Ishikawa (cell line): ENCODE results near the gene NFILZ.

Experiments used
- CEBPB ChIP-seq: IDR thresholded peaks from 2 replicates; pipeline ENCODE4 v1.6.1; 2012
- CREB1 ChIP-seq: IDR thresholded peaks from 2 replicates; pipeline ENCODE4 v1.6.1; 2012; ENCODE audit warnings: low read depth
- EGR1 ChIP-seq: IDR thresholded peaks from 2 replicates; pipeline ENCODE4 v1.6.1; 2012
- EP300 ChIP-seq: IDR thresholded peaks from 2 replicates; pipeline ENCODE4 v1.6.1; 2012; ENCODE audit warnings: borderline replicate concordance
- FOXM1 ChIP-seq: IDR thresholded peaks from 2 replicates; pipeline ENCODE4 v1.6.1; 2012; ENCODE audit warnings: low read depth, borderline replicate concordance
- NFIC ChIP-seq: IDR thresholded peaks from 2 replicates; pipeline ENCODE4 v1.6.1; 2012
- RAD21 ChIP-seq: IDR thresholded peaks from 2 replicates; pipeline ENCODE4 v1.6.1; 2012; ENCODE audit warnings: low read depth
- TAF1 ChIP-seq: IDR thresholded peaks from 2 replicates; pipeline ENCODE4 v1.6.1; 2012; ENCODE audit warnings: low read depth, mild to moderate bottlenecking
- TCF12 ChIP-seq: IDR thresholded peaks from 2 replicates; pipeline ENCODE4 v1.6.1; 2012; ENCODE audit warnings: low read depth
- TEAD4 ChIP-seq: IDR thresholded peaks from 2 replicates; pipeline ENCODE4 v1.6.1; 2012
- ZBTB7A ChIP-seq: IDR thresholded peaks from 2 replicates; pipeline ENCODE4 v1.6.1; 2012; ENCODE audit warnings: low read depth
- TF ChIP-seq, protein P1 (sequence below): IDR thresholded peaks from 2 replicates; pipeline ENCODE4 v1.6.1; 2012
- TF ChIP-seq, protein P2 (sequence below): IDR thresholded peaks from 2 replicates; pipeline ENCODE4 v1.6.1; 2012

DNA sequence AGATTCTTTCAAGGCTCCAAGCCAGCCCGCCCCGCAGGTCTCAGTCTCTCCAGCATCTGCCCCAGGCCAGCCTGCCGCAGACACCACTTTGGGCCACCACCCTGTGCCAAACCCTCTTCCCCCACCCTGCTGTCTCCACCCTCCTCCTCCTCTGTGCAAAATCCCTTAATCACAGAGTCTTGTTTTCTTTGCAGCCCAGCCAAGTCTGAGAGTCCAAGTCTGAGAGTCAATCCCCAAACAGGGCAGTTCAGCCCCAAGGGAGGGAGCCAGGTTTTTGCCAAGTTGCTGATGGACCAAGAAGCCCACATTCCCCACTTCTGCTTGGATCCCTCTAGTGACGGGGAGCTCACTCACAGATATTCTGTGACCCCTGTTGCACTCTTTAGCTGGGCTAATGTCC is 23.0 kb upstream of the NFILZ start:
- no peak for TF ChIP-seq EP300
- no peak for TF ChIP-seq RAD21
- TF ChIP-seq ZBTB7A: no peak
- TF ChIP-seq NFIC: no peak
- no peak for TF ChIP-seq TAF1
- no peak for TF ChIP-seq CREB1
- no peak for TF ChIP-seq EGR1
- TF ChIP-seq TCF12: no peak
- TF ChIP-seq, protein P1, sequence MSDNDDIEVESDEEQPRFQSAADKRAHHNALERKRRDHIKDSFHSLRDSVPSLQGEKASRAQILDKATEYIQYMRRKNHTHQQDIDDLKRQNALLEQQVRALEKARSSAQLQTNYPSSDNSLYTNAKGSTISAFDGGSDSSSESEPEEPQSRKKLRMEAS: no peak
- TF ChIP-seq TEAD4: no peak
- TF ChIP-seq FOXM1: no peak
- TF ChIP-seq, protein P2, sequence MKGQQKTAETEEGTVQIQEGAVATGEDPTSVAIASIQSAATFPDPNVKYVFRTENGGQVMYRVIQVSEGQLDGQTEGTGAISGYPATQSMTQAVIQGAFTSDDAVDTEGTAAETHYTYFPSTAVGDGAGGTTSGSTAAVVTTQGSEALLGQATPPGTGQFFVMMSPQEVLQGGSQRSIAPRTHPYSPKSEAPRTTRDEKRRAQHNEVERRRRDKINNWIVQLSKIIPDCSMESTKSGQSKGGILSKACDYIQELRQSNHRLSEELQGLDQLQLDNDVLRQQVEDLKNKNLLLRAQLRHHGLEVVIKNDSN: no peak
- TF ChIP-seq CEBPB: no peak
